ENCODE data around the gene MAST4. TPM values are rescaled to one million over a fixed set of nuclear protein-coding genes. Genes with fewer than 3 reads are reported as not detected.
A peak's percentile ranks its signal among the peaks of the same experiment; 100 is the strongest.

The MAST4 gene
- total and polyA plus RNA-seq, 2 of the 13 experiments (the other 11 are each of a cell fraction or from before 2014, with no cell fraction given), result 3.4 to 3.7 TPM

- TF ChIP-seq FOXA1 (IDR thresholded peaks at IDR 0.05), result no peak
- TF ChIP-seq FOXA1 (CRISPR knock-in tag; IDR thresholded peaks at IDR 0.05), result peak; percentile 64
- TF ChIP-seq MXD4 (CRISPR knock-in tag; IDR thresholded peaks at IDR 0.05), result no peak
- TF ChIP-seq ZNF430 (CRISPR knock-in tag; IDR thresholded peaks at IDR 0.05), result no peak
- no peak for TF ChIP-seq ZNF350 (CRISPR knock-in tag; IDR thresholded peaks at IDR 0.05; ENCODE audit: borderline replicate concordance, low read depth)
- TF ChIP-seq, protein P1, sequence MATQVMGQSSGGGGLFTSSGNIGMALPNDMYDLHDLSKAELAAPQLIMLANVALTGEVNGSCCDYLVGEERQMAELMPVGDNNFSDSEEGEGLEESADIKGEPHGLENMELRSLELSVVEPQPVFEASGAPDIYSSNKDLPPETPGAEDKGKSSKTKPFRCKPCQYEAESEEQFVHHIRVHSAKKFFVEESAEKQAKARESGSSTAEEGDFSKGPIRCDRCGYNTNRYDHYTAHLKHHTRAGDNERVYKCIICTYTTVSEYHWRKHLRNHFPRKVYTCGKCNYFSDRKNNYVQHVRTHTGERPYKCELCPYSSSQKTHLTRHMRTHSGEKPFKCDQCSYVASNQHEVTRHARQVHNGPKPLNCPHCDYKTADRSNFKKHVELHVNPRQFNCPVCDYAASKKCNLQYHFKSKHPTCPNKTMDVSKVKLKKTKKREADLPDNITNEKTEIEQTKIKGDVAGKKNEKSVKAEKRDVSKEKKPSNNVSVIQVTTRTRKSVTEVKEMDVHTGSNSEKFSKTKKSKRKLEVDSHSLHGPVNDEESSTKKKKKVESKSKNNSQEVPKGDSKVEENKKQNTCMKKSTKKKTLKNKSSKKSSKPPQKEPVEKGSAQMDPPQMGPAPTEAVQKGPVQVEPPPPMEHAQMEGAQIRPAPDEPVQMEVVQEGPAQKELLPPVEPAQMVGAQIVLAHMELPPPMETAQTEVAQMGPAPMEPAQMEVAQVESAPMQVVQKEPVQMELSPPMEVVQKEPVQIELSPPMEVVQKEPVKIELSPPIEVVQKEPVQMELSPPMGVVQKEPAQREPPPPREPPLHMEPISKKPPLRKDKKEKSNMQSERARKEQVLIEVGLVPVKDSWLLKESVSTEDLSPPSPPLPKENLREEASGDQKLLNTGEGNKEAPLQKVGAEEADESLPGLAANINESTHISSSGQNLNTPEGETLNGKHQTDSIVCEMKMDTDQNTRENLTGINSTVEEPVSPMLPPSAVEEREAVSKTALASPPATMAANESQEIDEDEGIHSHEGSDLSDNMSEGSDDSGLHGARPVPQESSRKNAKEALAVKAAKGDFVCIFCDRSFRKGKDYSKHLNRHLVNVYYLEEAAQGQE (IDR thresholded peaks at IDR 0.05; ENCODE audit: borderline replicate concordance in 1 of 2, low read depth in 1 of 2, low read length in 2 of 2), result no peak
- TF ChIP-seq GATA4 (IDR thresholded peaks at IDR 0.05; ENCODE audit: borderline replicate concordance, low read depth), result no peak
- no peak for TF ChIP-seq CBFB (CRISPR knock-in tag; IDR thresholded peaks at IDR 0.05)
- no peak for TF ChIP-seq RFXAP (CRISPR knock-in tag; IDR thresholded peaks at IDR 0.05; ENCODE audit: borderline replicate concordance)
- no peak for TF ChIP-seq HOXA3 (CRISPR knock-in tag; IDR thresholded peaks at IDR 0.05)
- no peak for TF ChIP-seq HDAC6 (IDR thresholded peaks at IDR 0.05; ENCODE audit: low read depth, low read length)
- TF ChIP-seq, protein P2, sequence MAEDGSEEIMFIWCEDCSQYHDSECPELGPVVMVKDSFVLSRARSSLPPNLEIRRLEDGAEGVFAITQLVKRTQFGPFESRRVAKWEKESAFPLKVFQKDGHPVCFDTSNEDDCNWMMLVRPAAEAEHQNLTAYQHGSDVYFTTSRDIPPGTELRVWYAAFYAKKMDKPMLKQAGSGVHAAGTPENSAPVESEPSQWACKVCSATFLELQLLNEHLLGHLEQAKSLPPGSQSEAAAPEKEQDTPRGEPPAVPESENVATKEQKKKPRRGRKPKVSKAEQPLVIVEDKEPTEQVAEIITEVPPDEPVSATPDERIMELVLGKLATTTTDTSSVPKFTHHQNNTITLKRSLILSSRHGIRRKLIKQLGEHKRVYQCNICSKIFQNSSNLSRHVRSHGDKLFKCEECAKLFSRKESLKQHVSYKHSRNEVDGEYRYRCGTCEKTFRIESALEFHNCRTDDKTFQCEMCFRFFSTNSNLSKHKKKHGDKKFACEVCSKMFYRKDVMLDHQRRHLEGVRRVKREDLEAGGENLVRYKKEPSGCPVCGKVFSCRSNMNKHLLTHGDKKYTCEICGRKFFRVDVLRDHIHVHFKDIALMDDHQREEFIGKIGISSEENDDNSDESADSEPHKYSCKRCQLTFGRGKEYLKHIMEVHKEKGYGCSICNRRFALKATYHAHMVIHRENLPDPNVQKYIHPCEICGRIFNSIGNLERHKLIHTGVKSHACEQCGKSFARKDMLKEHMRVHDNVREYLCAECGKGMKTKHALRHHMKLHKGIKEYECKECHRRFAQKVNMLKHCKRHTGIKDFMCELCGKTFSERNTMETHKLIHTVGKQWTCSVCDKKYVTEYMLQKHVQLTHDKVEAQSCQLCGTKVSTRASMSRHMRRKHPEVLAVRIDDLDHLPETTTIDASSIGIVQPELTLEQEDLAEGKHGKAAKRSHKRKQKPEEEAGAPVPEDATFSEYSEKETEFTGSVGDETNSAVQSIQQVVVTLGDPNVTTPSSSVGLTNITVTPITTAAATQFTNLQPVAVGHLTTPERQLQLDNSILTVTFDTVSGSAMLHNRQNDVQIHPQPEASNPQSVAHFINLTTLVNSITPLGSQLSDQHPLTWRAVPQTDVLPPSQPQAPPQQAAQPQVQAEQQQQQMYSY (CRISPR knock-in tag; IDR thresholded peaks at IDR 0.05), result no peak
- TF ChIP-seq, protein P3, sequence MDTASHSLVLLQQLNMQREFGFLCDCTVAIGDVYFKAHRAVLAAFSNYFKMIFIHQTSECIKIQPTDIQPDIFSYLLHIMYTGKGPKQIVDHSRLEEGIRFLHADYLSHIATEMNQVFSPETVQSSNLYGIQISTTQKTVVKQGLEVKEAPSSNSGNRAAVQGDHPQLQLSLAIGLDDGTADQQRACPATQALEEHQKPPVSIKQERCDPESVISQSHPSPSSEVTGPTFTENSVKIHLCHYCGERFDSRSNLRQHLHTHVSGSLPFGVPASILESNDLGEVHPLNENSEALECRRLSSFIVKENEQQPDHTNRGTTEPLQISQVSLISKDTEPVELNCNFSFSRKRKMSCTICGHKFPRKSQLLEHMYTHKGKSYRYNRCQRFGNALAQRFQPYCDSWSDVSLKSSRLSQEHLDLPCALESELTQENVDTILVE (CRISPR knock-in tag; IDR thresholded peaks at IDR 0.05), result no peak
- no peak for TF ChIP-seq ATF5 (CRISPR knock-in tag; IDR thresholded peaks at IDR 0.05; ENCODE audit: low read depth)
- no peak for TF ChIP-seq TSC22D2 (CRISPR knock-in tag; IDR thresholded peaks at IDR 0.05; ENCODE audit: borderline replicate concordance)
- TF ChIP-seq ZBTB39 (CRISPR knock-in tag; IDR thresholded peaks at IDR 0.05), result no peak
- no peak for TF ChIP-seq ZNF264 (CRISPR knock-in tag; IDR thresholded peaks at IDR 0.05)
- no peak for TF ChIP-seq NFKBIZ (CRISPR knock-in tag; IDR thresholded peaks at IDR 0.05)
- TF ChIP-seq HIVEP1 (CRISPR knock-in tag; IDR thresholded peaks at IDR 0.05), result no peak
- TF ChIP-seq RXRB (CRISPR knock-in tag; IDR thresholded peaks at IDR 0.05; ENCODE audit: borderline replicate concordance), result peak; percentile 56; the same call in 1 of the 2 replicates
Observed at GRCh38 chr5:67142816-67143215, 546.6 kb downstream of the MAST4 start (continued).

All from HepG2 (cell line).